GM18868 (cell line): ENCODE measurements around the gene KIRREL3.

Source experiments
- ATAC-seq: cut with Tn5 transposase; IDR thresholded peaks from one replicate; pipeline ENCODE4 v1.9.1; 2021; ENCODE audit warnings: mild to moderate bottlenecking, moderate library complexity; ENCODE audit not compliant: unreplicated experiment

The KIRREL3 gene

GRCh38 chr11:126683766-126684728, 316.5 kb downstream of the KIRREL3 start:
- ATAC-seq: no peak

GRCh38 chr11:126682590-126682989, 318.0 kb downstream of the KIRREL3 start:
- ATAC-seq: no peak

- ATAC-seq: no peak
Observed at GRCh38 chr11:126680700-126681099, 319.9 kb downstream of the KIRREL3 start.

- ATAC-seq: no peak
Observed at GRCh38 chr11:126680131-126680530, 320.4 kb downstream of the KIRREL3 start.

GRCh38 chr11:126679033-126679432, 321.5 kb downstream of the KIRREL3 start:
- ATAC-seq: no peak

GRCh38 chr11:126676536-126676935, 324.0 kb downstream of the KIRREL3 start:
- ATAC-seq: no peak

- ATAC-seq: no peak
Observed at GRCh38 chr11:126673319-126673718, 327.3 kb downstream of the KIRREL3 start.

- no peak for ATAC-seq
Observed at GRCh38 chr11:126669416-126669815, 331.2 kb downstream of the KIRREL3 start.

- ATAC-seq: no peak
Observed at GRCh38 chr11:126664643-126665042, 335.9 kb downstream of the KIRREL3 start.

GRCh38 chr11:126663749-126664592, 336.6 kb downstream of the KIRREL3 start:
- ATAC-seq: no peak

- ATAC-seq: no peak
Observed at GRCh38 chr11:126662035-126662790, 338.4 kb downstream of the KIRREL3 start.

GRCh38 chr11:126660761-126661425, 339.7 kb downstream of the KIRREL3 start:
- ATAC-seq: no peak

GRCh38 chr11:126660321-126660720, 340.2 kb downstream of the KIRREL3 start:
- ATAC-seq: no peak

- no peak for ATAC-seq
Observed at GRCh38 chr11:126658306-126659056, 342.1 kb downstream of the KIRREL3 start.

GRCh38 chr11:126655807-126656128, 344.8 kb downstream of the KIRREL3 start:
- ATAC-seq: no peak

GRCh38 chr11:126654886-126655806, 345.4 kb downstream of the KIRREL3 start:
- no peak for ATAC-seq

GRCh38 chr11:126653040-126653439, 347.5 kb downstream of the KIRREL3 start:
- no peak for ATAC-seq

- no peak for ATAC-seq
Observed at GRCh38 chr11:126647735-126648134, 352.8 kb downstream of the KIRREL3 start.
